NCI-H2107 (cell line): Measurements from ENCODE around the gene SRF.

Experiments used
- DNase-seq: peaks from one replicate; lab custom pipeline; 2025; lab: John Stamatoyannopoulos, UW

Gene SRF

GRCh38 chr6:43216200-43216599 is 45.1 kb downstream of the SRF start:
- no peak for DNase-seq

GRCh38 chr6:43217351-43217750 is 46.3 kb downstream of the SRF start:
- DNase-seq, result no peak

- no peak for DNase-seq
Measured at GRCh38 chr6:43219119-43219518, 48.0 kb downstream of the SRF start.

GRCh38 chr6:43219814-43220213 is 48.7 kb downstream of the SRF start:
- no peak for DNase-seq

GRCh38 chr6:43220439-43220951 is 49.4 kb downstream of the SRF start:
- no peak for DNase-seq

- DNase-seq, result no peak
Measured at GRCh38 chr6:43221046-43221972, 50.2 kb downstream of the SRF start.

GRCh38 chr6:43222418-43223059 is 51.5 kb downstream of the SRF start:
- DNase-seq, result no peak

- no peak for DNase-seq
Measured at GRCh38 chr6:43223175-43223574, 52.1 kb downstream of the SRF start.

GRCh38 chr6:43226192-43226851 is 55.3 kb downstream of the SRF start:
- DNase-seq, result no peak

GRCh38 chr6:43228951-43229802 is 58.1 kb downstream of the SRF start, which contains the start of gene DNPH1:
Gene DNPH1 (minus strand): TSS chr6:43229481. CDS start chr6:43229456, 25 bp downstream.
- DNase-seq, result no peak

GRCh38 chr6:43229803-43230620 is 58.9 kb downstream of the SRF start:
- DNase-seq, result no peak

- no peak for DNase-seq
Measured at GRCh38 chr6:43231053-43231452, 60.0 kb downstream of the SRF start.
